Muscle layer of duodenum (tissue), 2 donors: ENCODE results near the gene TMEM143.
A peak's percentile ranks its signal among the peaks of the same experiment; 100 is the strongest.
"Not testable (repeated sequence)": the region's sequence is repeated elsewhere in the genome, so short reads cannot be mapped to it uniquely, and the experiment has no call there.

Source experiments
- H3K27ac ChIP-seq: one replicate; pipeline ENCODE4 v1.7.0; 2013; ENCODE audit warnings: mild to moderate bottlenecking, low read length
- H3K27me3 ChIP-seq: one replicate; pipeline ENCODE4 v1.7.0; 2013; ENCODE audit warnings: low read depth, mild to moderate bottlenecking, control low read depth, low read length
- H3K36me3 ChIP-seq, 2 donors: one replicate each; pipeline ENCODE4 v1.7.0; 2013; ENCODE audit warnings: low read length in 2 of 2, control low read depth in 1 of 2, mild to moderate bottlenecking in 1 of 2; ENCODE audit not compliant: insufficient read depth in 2 of 2, control insufficient read depth in 1 of 2
- H3K4me1 ChIP-seq, 2 donors: one replicate each; pipeline ENCODE4 v1.7.0; 2013; ENCODE audit warnings: low read length in 2 of 2, mild to moderate bottlenecking in 2 of 2, control low read depth in 1 of 2, moderate library complexity in 1 of 2; ENCODE audit not compliant: insufficient read depth in 2 of 2, control insufficient read depth in 1 of 2
- H3K4me3 ChIP-seq, 2 donors: one replicate each; pipeline ENCODE4 v1.7.0; 2013; ENCODE audit warnings: low read length in 2 of 2, low read depth in 1 of 2, mild to moderate bottlenecking in 1 of 2
- H3K9me3 ChIP-seq, 2 donors: one replicate each; pipeline ENCODE4 v1.7.0; 2013; ENCODE audit warnings: low read length in 2 of 2, control low read depth in 1 of 2, mild to moderate bottlenecking in 1 of 2; ENCODE audit not compliant: control insufficient read depth in 1 of 2
- donor health status: healthy.

The TMEM143 gene

GRCh38 chr19:48297975-48298374 lies 65.8 kb downstream of the TMEM143 start:
- Histone ChIP-seq H3K36me3 (no peaks in the 10 kb centered on the region), H3K27ac (no peak overlapping the region), H3K9me3 (no peaks in the 10 kb centered on the region), H3K4me3 (no peak overlapping the region), H3K27me3 (no peaks in the 10 kb centered on the region), H3K4me1 (no peaks in the 10 kb centered on the region)

GRCh38 chr19:48296963-48297734 lies 66.6 kb downstream of the TMEM143 start:
- Histone ChIP-seq H3K4me1 (no peaks in the 10 kb centered on the region), H3K4me3 (no peak overlapping the region), H3K27ac (no peak overlapping the region), H3K9me3 (no peaks in the 10 kb centered on the region), H3K27me3 (no peaks in the 10 kb centered on the region), H3K36me3 (no peaks in the 10 kb centered on the region)

GRCh38 chr19:48295458-48295857 lies 68.3 kb downstream of the TMEM143 start:
- H3K4me3 ChIP-seq: no peak overlapping the region
- no peaks in the 10 kb centered on the region for H3K36me3 ChIP-seq
- H3K9me3 ChIP-seq: no peaks in the 10 kb centered on the region
- H3K27ac ChIP-seq: no peak overlapping the region
- H3K27me3 ChIP-seq: no peaks in the 10 kb centered on the region
- peaks cover 2 to 6% of the 10 kb centered on the region in 2 donors for H3K4me1 ChIP-seq

- H3K4me1 ChIP-seq: peaks cover 2 to 6% of the 10 kb centered on the region in 2 donors
- H3K4me3 ChIP-seq: no peak overlapping the region
- no peaks in the 10 kb centered on the region for H3K27me3 ChIP-seq
- H3K36me3 ChIP-seq: no peaks in the 10 kb centered on the region
- H3K27ac ChIP-seq: no peak overlapping the region
- H3K9me3 ChIP-seq: no peaks in the 10 kb centered on the region
Observed at GRCh38 chr19:48292798-48293197, 70.9 kb downstream of the TMEM143 start.

- H3K9me3 ChIP-seq, H3K36me3 ChIP-seq, H3K4me1 ChIP-seq, H3K27ac ChIP-seq, H3K27me3 ChIP-seq: not testable (repeated sequence)
- H3K4me3 ChIP-seq: peak overlapping the region in 1 of 2 donors; percentile 70
Observed at GRCh38 chr19:48291489-48291815, 72.3 kb downstream of the TMEM143 start.

- Histone ChIP-seq H3K4me3 (peak overlapping the region; percentile 53 to 70), H3K36me3 (no peaks in the 10 kb centered on the region), H3K4me1 (peaks cover 2 to 6% of the 10 kb centered on the region in 2 donors), H3K27ac (no peak overlapping the region), H3K27me3 (no peaks in the 10 kb centered on the region), H3K9me3 (peaks cover 0 to 10% of the 10 kb centered on the region in 2 donors)
Observed at GRCh38 chr19:48290771-48291488, 72.8 kb downstream of the TMEM143 start.

- Histone ChIP-seq H3K27me3 (no peaks in the 10 kb centered on the region), H3K4me1 (peaks cover 2 to 6% of the 10 kb centered on the region in 2 donors), H3K27ac (no peak overlapping the region), H3K9me3 (peaks cover 0 to 10% of the 10 kb centered on the region in 2 donors), H3K4me3 (peak overlapping the region in 1 of 2 donors; percentile 70), H3K36me3 (no peaks in the 10 kb centered on the region)
Observed at GRCh38 chr19:48290401-48290770, 73.4 kb downstream of the TMEM143 start.

GRCh38 chr19:48287748-48288147 lies 76.0 kb downstream of the TMEM143 start:
- Histone ChIP-seq H3K27me3 (no peaks in the 10 kb centered on the region), H3K4me3 (no peak overlapping the region), H3K9me3 (peaks cover 0 to 13% of the 10 kb centered on the region in 2 donors), H3K36me3 (no peaks in the 10 kb centered on the region), H3K27ac (no peak overlapping the region), H3K4me1 (peaks cover 2 to 6% of the 10 kb centered on the region in 2 donors)

- peaks cover 0 to 13% of the 10 kb centered on the region in 2 donors for H3K9me3 ChIP-seq
- H3K4me1 ChIP-seq: no peaks in the 10 kb centered on the region
- no peaks in the 10 kb centered on the region for H3K27me3 ChIP-seq
- no peaks in the 10 kb centered on the region for H3K36me3 ChIP-seq
- H3K27ac ChIP-seq: no peak overlapping the region
- no peak overlapping the region for H3K4me3 ChIP-seq
Observed at GRCh38 chr19:48284896-48285295, 78.8 kb downstream of the TMEM143 start.

- H3K4me3 ChIP-seq: no peak overlapping the region
- H3K9me3 ChIP-seq: peaks cover 0 to 13% of the 10 kb centered on the region in 2 donors
- no peaks in the 10 kb centered on the region for H3K4me1 ChIP-seq
- H3K27ac ChIP-seq: no peak overlapping the region
- H3K36me3 ChIP-seq: no peaks in the 10 kb centered on the region
- H3K27me3 ChIP-seq: no peaks in the 10 kb centered on the region
Observed at GRCh38 chr19:48283908-48284307, 79.8 kb downstream of the TMEM143 start.
